Dermis blood vessel endothelial cell (primary cell): Measurements from ENCODE around the gene DNAJC3. TPM values are rescaled to one million over a fixed set of nuclear protein-coding genes. Genes with fewer than 3 reads are reported as not detected.
"Not testable (repeated sequence)": the region's sequence is repeated elsewhere in the genome, so short reads cannot be mapped to it uniquely, and the experiment has no call there.

Experiments used
- DNase-seq: peaks from one replicate; pipeline ENCODE4 v3.0.0; 2010
- total RNA-seq: library from RNA; depleted of rRNA; stranded (reverse); fragments of >200 nt; gene quantifications from 2 replicates; pipeline ENCODE4 v1.2.3, GENCODE V29; 2014

The DNAJC3 gene
- 67.2 and 93.2 TPM in 2 replicates for total RNA-seq

- DNase-seq: peak; percentile 99
Measured at GRCh38 chr13:95676762-95677563, at the start of gene DNAJC3. Gene DNAJC3 (plus strand): TSS chr13:95677139. CDS start chr13:95677256, 117 bp downstream.

- DNase-seq: no peak
Measured at GRCh38 chr13:95627590-95627989, 49.3 kb upstream of the DNAJC3 start.

- no peak for DNase-seq
Measured at GRCh38 chr13:95628488-95628887, 48.5 kb upstream of the DNAJC3 start.

GRCh38 chr13:95629071-95629470, 47.9 kb upstream of the DNAJC3 start:
- DNase-seq: no peak

- DNase-seq: no peak
Measured at GRCh38 chr13:95630593-95630992, 46.3 kb upstream of the DNAJC3 start.

GRCh38 chr13:95636853-95637252, 40.1 kb upstream of the DNAJC3 start:
- DNase-seq: no peak

GRCh38 chr13:95641291-95642027, 35.5 kb upstream of the DNAJC3 start:
- DNase-seq: peak; percentile 10

GRCh38 chr13:95642028-95642621, 34.8 kb upstream of the DNAJC3 start:
- DNase-seq: peak; percentile 66

- no peak for DNase-seq
Measured at GRCh38 chr13:95642999-95643398, 33.9 kb upstream of the DNAJC3 start.

- DNase-seq: peak; percentile 34
Measured at GRCh38 chr13:95643571-95643935, 33.4 kb upstream of the DNAJC3 start.

GRCh38 chr13:95643936-95644598, 32.9 kb upstream of the DNAJC3 start:
- peak; percentile 48 for DNase-seq

- peak; percentile 80 for DNase-seq
Measured at GRCh38 chr13:95644601-95645052, 32.3 kb upstream of the DNAJC3 start, which contains the start of gene DZIP1. Gene DZIP1 (minus strand): TSS chr13:95644706. CDS start chr13:95642029, 2,677 bp downstream.

GRCh38 chr13:95647321-95647720, 29.6 kb upstream of the DNAJC3 start:
- no peak for DNase-seq

GRCh38 chr13:95650696-95651095, 26.2 kb upstream of the DNAJC3 start:
- DNase-seq: no peak

GRCh38 chr13:95652244-95652764, 24.6 kb upstream of the DNAJC3 start:
- DNase-seq: no peak

GRCh38 chr13:95652821-95653220, 24.1 kb upstream of the DNAJC3 start:
- no peak for DNase-seq

GRCh38 chr13:95656386-95657015, 20.4 kb upstream of the DNAJC3 start:
- no peak for DNase-seq

- no peak for DNase-seq
Measured at GRCh38 chr13:95659500-95659899, 17.4 kb upstream of the DNAJC3 start.

- DNase-seq: peak; percentile 67
Measured at GRCh38 chr13:95660981-95661581, 15.9 kb upstream of the DNAJC3 start.

- not testable (repeated sequence) for DNase-seq
Measured at GRCh38 chr13:95667235-95667634, 9.7 kb upstream of the DNAJC3 start.

- DNase-seq: no peak
Measured at GRCh38 chr13:95671597-95671996, 5.3 kb upstream of the DNAJC3 start.
